C4-2B (cell line): ENCODE data around the gene PPP1R1C.

Experiments used
- H3K27ac ChIP-seq: fragments of 450-650 bp; 2 replicates; pipeline ENCODE4 v1.5.1; 2017
- ZFX ChIP-seq: fragments of 450-650 bp; IDR thresholded peaks from 2 replicates; pipeline ENCODE4 v1.6.1; 2017
- TF ChIP-seq, protein P1 (sequence below): fragments of 450-650 bp; conservative IDR thresholded peaks from 2 replicates; pipeline ENCODE4 v1.5.1; 2017; ENCODE audit warnings: mild to moderate bottlenecking

The PPP1R1C gene

DNA sequence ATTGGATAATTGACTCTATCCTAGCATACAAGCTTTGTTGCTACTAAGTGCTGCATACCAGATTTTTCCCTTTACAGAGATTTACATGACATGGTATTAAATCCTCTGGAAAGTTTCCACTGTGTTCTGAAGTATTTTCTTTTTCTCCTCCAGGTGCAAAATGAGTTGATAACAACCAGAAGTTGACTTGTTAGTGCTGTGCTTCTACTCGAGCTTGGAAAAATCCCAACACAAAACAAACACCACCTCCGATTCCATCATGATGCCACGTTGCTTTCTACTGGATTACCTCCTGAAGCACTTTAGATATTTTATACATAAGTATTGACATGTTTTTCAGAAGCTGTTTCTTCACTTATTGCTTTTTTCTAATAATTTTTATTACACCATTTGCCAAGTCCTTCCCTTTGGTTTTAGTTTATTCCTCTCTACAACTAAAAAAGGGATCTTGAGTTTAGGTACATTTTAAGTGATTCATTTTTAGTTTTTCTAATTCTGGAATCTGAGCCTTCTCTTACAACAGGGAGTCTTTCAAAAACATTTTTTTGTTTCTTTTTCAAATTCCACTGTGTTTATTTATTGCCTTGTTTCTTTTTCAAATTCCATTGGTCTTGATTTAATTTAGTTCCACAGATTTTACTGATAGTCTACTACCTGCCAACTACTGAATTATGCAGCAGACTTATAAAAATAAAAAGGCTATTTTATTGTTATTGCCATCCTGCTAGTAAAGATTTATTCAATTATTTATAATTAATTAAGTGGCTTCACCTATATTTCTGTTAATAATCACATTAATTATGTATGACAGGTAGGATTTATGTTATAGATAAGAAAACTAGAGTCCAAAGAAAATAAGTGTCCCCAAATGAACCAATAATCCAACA, 143.4 kb downstream of the PPP1R1C start:
- TF ChIP-seq, protein P1, sequence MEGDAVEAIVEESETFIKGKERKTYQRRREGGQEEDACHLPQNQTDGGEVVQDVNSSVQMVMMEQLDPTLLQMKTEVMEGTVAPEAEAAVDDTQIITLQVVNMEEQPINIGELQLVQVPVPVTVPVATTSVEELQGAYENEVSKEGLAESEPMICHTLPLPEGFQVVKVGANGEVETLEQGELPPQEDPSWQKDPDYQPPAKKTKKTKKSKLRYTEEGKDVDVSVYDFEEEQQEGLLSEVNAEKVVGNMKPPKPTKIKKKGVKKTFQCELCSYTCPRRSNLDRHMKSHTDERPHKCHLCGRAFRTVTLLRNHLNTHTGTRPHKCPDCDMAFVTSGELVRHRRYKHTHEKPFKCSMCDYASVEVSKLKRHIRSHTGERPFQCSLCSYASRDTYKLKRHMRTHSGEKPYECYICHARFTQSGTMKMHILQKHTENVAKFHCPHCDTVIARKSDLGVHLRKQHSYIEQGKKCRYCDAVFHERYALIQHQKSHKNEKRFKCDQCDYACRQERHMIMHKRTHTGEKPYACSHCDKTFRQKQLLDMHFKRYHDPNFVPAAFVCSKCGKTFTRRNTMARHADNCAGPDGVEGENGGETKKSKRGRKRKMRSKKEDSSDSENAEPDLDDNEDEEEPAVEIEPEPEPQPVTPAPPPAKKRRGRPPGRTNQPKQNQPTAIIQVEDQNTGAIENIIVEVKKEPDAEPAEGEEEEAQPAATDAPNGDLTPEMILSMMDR = no peak
- TF ChIP-seq ZFX = no peak
- H3K27ac ChIP-seq = no peak overlapping the region

DNA sequence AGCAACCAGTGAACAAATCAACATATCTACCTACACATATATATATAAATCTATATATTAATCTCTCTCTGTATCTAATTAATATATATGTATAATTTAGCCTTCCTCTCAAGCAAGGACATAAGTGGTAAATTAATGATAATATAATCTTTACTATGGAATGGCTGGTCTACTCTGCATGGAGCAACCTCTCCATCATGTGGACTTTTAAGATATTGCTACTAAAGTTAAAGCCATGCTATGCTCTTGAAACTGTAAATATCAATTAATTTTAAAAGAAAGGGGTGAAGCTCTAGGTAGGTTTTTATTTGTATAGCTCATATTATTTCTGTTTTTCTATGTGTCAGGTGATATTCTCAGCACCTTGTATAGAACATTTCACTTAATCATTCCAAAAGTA, 147.0 kb downstream of the PPP1R1C start:
- H3K27ac ChIP-seq = no peak overlapping the region
- TF ChIP-seq, protein P1 = peak; percentile 56
- no peak for TF ChIP-seq ZFX

DNA sequence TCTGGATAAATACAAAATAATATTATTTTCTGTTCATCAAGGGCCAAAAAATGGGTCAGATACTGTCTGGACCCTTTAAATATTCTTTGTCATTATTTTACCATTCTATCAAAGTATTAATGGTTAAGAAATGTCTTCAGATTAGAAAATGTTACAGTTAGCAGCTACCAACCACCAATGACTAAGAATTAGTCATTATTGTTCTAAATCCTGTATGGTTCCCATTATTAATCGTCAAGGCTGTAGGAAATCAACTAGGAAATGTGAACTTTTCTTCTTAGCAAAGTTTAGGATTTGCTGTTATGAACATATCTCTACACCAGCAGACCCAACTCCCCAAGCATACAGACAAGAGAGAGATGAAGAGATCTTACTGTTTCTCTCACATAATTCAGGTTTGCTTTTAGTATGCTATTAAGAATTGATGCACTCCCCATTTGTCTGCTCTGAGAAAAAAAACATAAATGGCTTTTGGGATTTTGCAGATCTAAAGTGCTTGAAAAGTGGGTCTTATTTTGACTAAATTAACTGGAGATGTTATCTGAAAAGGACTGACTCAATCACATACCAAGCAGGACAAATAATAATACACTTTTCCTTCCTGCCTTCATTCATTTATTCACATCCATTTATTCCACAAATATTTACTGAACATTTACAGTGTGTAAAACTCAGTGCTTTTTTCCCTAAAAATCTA, 147.7 kb downstream of the PPP1R1C start:
- TF ChIP-seq, protein P1 = no peak
- TF ChIP-seq ZFX = no peak
- H3K27ac ChIP-seq = no peak overlapping the region

DNA sequence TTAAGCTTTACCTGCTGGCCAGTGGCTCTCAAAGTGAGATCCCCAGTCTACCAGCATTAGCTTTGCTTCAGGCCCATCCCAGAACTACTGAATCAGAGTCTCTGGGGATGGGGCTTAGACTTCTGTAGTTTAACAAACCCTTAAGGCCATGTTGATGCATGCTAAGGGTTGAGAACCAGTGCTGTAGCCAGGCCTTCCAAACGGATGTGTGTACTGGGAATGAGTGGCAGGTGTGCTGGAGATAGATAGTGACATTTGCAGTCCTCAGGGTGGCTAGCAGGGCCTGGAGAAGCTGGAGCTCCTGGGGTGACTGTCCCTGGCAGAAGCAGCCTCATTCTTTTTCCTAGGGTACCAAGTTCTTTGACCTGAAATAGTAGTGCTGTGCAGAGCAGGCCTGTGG, 148.5 kb downstream of the PPP1R1C start:
- TF ChIP-seq, protein P1 = no peak
- no peak for TF ChIP-seq ZFX
- no peak overlapping the region for H3K27ac ChIP-seq

DNA sequence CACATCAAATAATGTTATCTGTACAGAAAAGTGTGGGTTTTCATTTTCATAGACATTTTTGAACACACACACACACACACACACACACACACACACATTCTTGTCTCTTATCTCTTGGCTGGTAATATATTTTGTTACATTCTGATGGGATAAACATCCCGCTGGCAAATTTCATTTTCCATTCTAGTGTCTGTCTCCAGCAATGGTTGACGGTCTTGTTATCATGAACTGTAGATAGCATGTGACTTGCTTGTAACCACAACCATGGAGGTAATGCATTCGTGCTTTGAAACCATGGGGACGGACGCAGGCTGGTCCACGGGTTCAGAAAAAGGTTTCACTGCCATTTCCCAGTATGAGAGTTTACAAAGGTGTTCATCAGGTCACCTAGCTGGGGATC, 156.4 kb downstream of the PPP1R1C start:
- H3K27ac ChIP-seq = no peak overlapping the region
- no peak for TF ChIP-seq ZFX
- TF ChIP-seq, protein P1 = no peak

DNA sequence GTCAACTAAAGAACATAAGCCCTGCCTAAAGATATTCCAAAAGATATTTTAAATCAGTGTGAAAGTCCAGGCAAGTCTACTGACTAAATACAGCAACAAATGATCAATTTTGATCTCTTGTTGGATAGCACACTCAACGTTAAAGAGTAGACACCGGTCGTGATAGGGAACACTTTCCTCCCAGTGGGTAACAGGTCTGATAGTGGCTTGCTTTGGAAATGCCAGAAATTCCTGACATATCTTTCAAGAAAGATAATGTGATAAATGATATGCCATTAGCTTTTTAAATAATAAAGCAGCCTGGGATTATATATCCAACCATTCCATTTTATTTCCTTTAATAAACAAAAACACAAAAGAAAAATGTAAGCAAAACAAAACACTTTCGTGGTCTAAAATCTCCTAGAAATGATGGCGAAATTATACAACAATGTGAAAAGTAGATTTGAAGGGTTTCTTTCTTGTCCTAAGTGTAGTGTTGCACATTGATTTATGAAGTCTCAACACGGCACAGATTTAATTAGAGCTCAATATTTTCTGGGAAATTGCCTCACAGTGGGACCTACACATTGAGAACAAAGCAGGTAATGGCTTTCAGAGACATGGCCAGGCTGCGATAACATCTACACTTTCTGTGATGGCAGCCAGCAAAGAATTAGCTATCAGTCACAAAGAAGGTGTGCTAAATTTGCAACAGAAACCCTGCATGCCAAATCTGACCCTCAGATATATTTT, 158.6 kb downstream of the PPP1R1C start:
- no peak for TF ChIP-seq ZFX
- TF ChIP-seq, protein P1 = no peak
- H3K27ac ChIP-seq = no peak overlapping the region

DNA sequence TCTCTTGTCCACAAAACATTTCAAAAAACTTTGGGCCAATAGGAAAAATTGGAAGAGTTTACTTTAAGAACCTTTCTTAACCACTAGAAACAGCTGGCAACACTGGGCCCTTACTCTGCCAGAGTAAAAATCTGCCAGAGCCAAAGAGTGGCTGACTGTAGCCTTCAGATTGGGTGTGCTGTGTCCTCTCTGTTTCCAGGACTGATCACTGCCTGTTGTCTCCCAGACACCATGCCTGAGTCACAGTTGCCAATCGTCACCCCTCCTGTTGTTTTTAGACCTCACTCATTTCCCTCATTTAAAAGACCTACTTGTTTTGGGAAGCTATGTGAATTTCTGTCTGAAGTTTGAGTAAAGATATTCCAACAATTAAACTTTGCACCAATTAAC, 159.1 kb downstream of the PPP1R1C start:
- TF ChIP-seq ZFX = no peak
- TF ChIP-seq, protein P1 = no peak
- H3K27ac ChIP-seq = no peak overlapping the region
